ENCODE results near the gene ITPR1.

Gene ITPR1

GRCh38 chr3:4687167-4687566 lies 194.0 kb downstream of the ITPR1 start:
- no peak for DNase-seq (ENCODE audit: low read depth)

DNA sequence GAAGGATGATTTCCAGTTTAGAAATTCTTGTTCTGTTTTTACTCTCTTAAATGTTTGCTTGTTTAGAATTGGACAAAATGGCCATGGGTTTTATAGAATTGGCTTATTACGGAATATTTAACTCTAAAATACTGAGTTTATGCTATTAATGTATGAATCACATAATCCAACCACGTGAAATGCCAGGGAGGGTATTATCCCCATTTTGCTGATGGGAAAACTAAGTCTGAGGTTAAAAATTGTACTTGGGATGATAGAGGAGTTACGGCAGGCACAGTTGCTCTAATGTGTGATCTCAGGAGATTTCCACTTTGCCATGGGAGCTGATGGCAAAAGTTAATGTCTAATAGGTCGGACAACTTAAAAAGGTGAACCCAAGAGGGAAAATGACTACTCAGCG lies 194.4 kb downstream of the ITPR1 start:
- no peak for DNase-seq (ENCODE audit: low read depth)

GRCh38 chr3:4688411-4688810 lies 195.3 kb downstream of the ITPR1 start:
- DNase-seq (ENCODE audit: low read depth), result no peak

DNA sequence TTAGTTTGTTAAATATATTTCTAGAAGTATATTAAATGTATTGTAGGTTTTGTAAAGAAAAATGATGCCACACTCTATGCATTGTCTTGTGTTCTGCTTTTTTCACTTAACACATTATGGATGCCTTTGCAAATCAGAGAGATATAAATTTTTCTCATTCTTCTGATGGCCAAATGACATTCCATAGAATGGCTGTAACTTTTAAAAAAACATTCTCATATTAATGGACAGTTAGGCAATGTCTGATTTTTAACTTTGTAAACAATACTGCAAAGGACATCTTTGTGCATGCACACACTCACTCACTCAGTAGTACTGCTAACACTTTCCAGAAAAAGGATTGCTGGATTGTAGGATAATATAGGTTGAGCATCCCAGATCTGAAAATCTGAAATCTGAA lies 195.9 kb downstream of the ITPR1 start:
- DNase-seq (ENCODE audit: low read depth), result no peak

- DNase-seq (ENCODE audit: low read depth), result no peak
Measured at GRCh38 chr3:4690277-4690676, 197.1 kb downstream of the ITPR1 start.

GRCh38 chr3:4693620-4694019 lies 200.5 kb downstream of the ITPR1 start:
- no peak for DNase-seq (ENCODE audit: low read depth)

DNA sequence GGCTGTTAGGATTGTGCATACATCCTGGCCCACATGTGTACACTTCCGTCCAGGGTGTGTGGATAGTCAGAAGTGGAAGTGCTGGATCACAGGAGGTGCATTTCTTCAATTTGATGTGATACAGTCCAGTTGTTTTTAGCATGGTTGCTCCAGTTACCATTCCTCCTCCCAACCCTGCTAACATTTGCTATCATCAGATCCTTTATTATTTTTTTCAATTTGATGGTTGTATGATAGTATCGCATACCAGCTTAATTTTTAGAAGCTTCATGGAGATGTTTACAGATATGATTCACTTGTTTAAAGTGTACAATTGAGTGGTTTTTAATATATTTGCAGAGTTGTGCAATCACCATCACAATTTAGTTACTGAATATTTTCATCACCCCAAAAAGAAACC lies 202.7 kb downstream of the ITPR1 start:
- DNase-seq (ENCODE audit: low read depth), result no peak

DNA sequence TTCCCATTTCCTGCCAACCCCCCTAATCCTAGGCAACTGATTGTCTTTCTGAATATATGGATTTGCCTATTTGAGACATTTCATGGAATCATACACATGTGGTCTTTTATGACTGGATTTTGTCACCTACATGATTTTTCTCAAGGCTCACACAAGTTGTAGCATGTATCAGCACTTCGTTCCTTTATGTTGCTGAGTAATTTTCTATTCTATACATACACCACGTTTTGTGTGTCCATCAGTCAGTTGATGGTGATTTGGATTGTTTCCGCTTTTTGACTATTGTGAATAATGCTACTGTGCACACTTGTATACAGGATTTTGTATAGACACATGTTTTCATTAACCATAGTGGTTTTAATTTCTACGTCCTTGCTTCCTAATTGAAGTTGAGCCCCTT lies 203.1 kb downstream of the ITPR1 start:
- no peak for DNase-seq (ENCODE audit: low read depth)

DNA sequence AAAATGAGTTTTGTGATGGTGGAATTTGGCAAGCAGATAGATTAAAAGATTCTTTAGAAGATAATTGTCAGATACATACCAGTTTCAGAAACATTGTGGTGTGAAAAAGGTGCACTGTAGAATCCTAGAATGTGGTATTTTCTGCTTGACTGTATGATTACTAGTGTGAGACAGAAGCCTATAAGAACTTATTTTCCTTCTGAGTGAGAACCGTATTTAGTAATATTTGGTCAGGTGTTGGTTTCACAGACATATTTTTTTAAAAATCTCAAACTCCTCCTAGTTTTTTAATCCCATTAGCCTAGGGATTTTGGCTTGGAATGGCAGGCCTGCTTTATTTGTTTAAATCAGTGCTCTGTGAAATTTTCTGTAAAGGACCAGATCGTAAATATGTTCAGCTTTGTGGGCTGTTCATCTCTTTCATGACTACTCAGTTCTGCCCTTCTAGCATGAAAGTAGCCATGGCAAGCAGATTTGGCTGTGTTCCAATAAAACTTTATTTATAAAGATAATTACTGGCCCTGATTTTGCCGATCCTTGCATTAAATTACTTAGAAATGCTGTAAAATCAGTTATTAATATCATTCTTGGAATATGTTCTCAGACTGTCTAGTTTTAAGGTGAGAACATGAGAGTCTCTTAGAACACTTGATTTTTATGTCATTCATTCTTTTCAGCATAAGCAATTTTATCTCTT lies 205.1 kb downstream of the ITPR1 start:
- no peak for DNase-seq (ENCODE audit: low read depth)

GRCh38 chr3:4703054-4703480 lies 209.9 kb downstream of the ITPR1 start:
- no peak for DNase-seq (ENCODE audit: low read depth)

- DNase-seq (ENCODE audit: low read depth), result no peak
Measured at GRCh38 chr3:4704552-4704951, 211.4 kb downstream of the ITPR1 start.

GRCh38 chr3:4707324-4707723 lies 214.2 kb downstream of the ITPR1 start:
- DNase-seq (ENCODE audit: low read depth), result no peak

- no peak for DNase-seq (ENCODE audit: low read depth)
Measured at GRCh38 chr3:4708230-4708629, 215.1 kb downstream of the ITPR1 start.

- no peak for DNase-seq (ENCODE audit: low read depth)
Measured at GRCh38 chr3:4709341-4709740, 216.2 kb downstream of the ITPR1 start.

GRCh38 chr3:4710191-4710590 lies 217.0 kb downstream of the ITPR1 start:
- DNase-seq (ENCODE audit: low read depth), result no peak

DNA sequence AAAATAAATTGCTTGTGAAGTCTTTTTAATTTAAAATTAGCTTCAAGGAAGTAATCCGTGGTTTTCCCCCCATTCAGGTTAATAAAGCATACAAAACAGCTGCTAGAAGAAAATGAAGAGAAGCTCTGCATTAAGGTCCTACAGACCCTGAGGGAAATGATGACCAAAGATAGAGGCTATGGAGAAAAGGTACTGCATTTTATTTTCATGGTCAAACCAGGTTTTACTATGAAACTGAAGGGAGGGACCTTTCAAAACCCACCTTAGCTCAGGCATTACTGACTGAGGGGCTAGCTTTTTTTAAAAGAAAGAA lies 218.5 kb downstream of the ITPR1 start:
- DNase-seq (ENCODE audit: low read depth), result no peak

GRCh38 chr3:4712109-4712508 lies 219.0 kb downstream of the ITPR1 start:
- no peak for DNase-seq (ENCODE audit: low read depth)

DNA sequence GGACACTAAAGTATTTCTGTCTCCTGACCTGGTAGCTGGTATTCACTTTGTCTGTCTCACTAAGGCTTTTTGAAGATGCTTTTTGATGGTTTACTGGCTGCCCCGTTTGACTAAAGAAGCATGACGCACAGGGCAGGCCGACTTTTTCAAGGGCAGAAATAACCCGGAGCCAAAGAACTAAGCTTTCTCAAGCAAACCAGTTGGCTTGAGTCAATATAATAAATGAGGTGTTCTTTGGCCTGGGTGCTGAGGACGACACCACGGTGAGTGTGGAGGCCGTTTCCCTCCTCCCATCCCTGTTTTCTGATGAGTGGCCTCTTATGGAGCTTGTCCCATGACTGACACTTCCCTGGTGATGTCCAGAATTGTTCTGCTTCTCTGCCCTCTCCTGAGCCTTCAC lies 220.9 kb downstream of the ITPR1 start:
- no peak for DNase-seq (ENCODE audit: low read depth)

DNA sequence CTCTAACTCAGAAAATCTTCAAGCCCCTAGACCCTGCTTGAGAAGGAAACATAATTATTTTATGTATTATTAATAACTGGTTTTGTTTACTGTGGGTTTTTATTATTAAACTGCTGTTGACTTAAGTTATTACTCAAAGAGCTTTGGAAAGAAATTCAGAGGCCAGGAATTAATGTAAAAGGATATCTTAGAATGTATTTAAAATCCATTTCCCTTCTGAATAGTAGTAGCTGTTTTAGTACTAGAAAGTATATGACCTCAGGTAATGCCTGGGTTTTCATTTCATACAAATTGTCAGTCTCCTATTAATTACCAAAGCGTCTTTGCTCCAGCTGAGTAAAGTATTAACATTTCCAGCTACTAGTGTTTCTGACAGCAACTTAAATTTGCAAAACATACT lies 223.1 kb downstream of the ITPR1 start:
- no peak for DNase-seq (ENCODE audit: low read depth)

GRCh38 chr3:4716706-4717362 lies 223.7 kb downstream of the ITPR1 start:
- DNase-seq (ENCODE audit: low read depth), result no peak

- DNase-seq (ENCODE audit: low read depth), result no peak
Measured at GRCh38 chr3:4717363-4717740, 224.2 kb downstream of the ITPR1 start.

- DNase-seq (ENCODE audit: low read depth), result no peak
Measured at GRCh38 chr3:4718179-4718736, 225.1 kb downstream of the ITPR1 start.

DNA sequence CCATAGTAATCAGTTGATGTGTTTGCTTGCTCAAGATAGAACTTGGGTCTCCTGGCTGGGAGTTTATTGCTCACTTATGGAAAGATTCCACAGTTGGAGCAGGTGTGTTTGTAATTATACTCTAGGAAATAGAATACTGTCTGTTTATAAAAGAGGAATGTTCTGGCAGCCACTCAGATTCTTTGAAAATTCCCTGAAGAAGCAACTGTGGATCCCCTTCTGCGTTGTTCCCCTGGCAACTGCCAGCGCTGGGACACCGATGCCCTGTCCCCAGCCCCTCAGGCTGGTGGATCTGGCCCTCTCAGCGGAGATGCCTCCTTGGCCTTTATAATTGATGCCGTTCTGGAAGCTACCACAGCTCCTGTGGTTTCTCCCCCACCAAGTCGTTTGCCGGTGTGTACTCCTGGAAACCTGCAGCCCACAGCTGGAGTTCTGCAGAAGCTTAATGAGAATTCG lies 225.9 kb downstream of the ITPR1 start:
- DNase-seq (ENCODE audit: low read depth), result no peak
